Tibial artery (tissue), 4 donors: ENCODE data around the gene ALMS1.

Experiments used
- DNase-seq, 2 donors: peaks; one replicate each; pipeline ENCODE4 v3.0.0-alpha.2; 2019
- H3K27ac ChIP-seq, 2 donors: fragments of 200-600 bp; sonication (generic) in 1 of 2; 1 replicate in 1 of 2; 2 replicates in 1 of 2; pipeline ENCODE4 v1.5.1; 2018 to 2019; ENCODE audit warnings: mild to moderate bottlenecking in 1 of 2
- H3K27me3 ChIP-seq, 2 donors: fragments of 200-600 bp; sonication (generic) in 1 of 2; one replicate each; pipeline versions ENCODE4 v1.5.1 to v1.6.0; 2016 to 2019
- H3K36me3 ChIP-seq, 3 donors: fragments of 200-600 bp; sonication (generic) in 2 of 3; one replicate each; pipeline ENCODE4 v1.5.1; 2016 to 2019; ENCODE audit warnings: mild to moderate bottlenecking in 2 of 3
- H3K4me1 ChIP-seq, 4 donors: fragments of 200-600 bp; sonication (generic) in 2 of 4; 1 replicate in 3 of 4; 2 replicates in 1 of 4; pipeline ENCODE4 v1.5.1; 2016 to 2019
- H3K4me3 ChIP-seq, 2 donors: fragments of 200-600 bp; sonication (generic) in 1 of 2; 1 replicate in 1 of 2; 2 replicates in 1 of 2; pipeline ENCODE4 v1.5.1; 2018 to 2019; ENCODE audit warnings: mild to moderate bottlenecking in 2 of 2
- H3K9me3 ChIP-seq, 3 donors: fragments of 200-600 bp; sonication (generic) in 1 of 3; one replicate each; pipeline ENCODE4 v1.5.1; 2016 to 2019
- intact Hi-C: fragments of 100-400 bp; cut with DNase I; formaldehyde crosslinking; loops from one replicate; pipeline ENCODE4 v1.15.0; 2023; ENCODE audit warnings: low total_unique reads
- TF ChIP-seq, protein P1 (sequence below), 2 experiments: fragments of 200-600 bp in 1 of 2; fragments of 450-650 bp in 1 of 2; IDR thresholded peaks; one replicate each; pipeline ENCODE4 v1.5.1; 2017 to 2019; ENCODE audit warnings: antibody characterized with exemption in 2 of 2, mild to moderate bottlenecking in 1 of 2, moderate library complexity in 1 of 2

The ALMS1 gene

DNA sequence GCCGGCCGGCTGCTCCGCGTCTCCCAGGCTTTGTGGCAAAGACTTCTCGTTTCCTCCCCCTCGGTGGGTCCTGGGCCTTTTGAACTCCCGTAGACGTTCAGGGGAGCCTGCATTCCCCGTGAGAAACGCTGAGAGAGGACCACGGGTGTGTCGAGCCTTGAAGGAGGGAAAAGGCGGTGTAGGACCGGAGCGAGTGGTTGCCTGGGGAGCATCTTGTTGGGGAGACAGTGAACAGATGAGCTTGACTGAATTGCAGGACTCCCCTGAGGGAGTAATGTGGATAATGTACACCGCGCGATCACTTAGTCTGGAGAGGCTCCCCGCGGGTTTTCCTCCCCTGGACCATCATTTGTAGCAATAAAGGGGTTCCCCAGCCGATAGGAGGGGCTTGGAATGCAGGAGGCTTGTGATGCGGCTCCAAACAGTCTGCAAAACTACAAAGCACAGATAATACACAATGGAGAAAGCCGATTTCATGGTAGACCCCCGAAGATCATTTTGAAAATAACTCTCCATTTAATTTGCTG lies 769 bp downstream of the ALMS1 start:
- Histone ChIP-seq H3K4me3 (peak overlapping the region; percentile 78 to 81), H3K27ac (peak overlapping the region; percentile 86 to 93), H3K4me1 (peaks cover 0 to 20% (median 10%) of the 10 kb centered on the region in 4 donors), H3K27me3 (no peaks in the 10 kb centered on the region), H3K36me3 (no peaks in the 10 kb centered on the region), H3K9me3 (no peaks in the 10 kb centered on the region)
- intact Hi-C loops = loop anchor here (10.0 kb wide), 1 partner anchor 152 kb away; the partner anchor contains the start of genes CCT7 and PRADC1
- no peak for DNase-seq
- TF ChIP-seq, protein P1, sequence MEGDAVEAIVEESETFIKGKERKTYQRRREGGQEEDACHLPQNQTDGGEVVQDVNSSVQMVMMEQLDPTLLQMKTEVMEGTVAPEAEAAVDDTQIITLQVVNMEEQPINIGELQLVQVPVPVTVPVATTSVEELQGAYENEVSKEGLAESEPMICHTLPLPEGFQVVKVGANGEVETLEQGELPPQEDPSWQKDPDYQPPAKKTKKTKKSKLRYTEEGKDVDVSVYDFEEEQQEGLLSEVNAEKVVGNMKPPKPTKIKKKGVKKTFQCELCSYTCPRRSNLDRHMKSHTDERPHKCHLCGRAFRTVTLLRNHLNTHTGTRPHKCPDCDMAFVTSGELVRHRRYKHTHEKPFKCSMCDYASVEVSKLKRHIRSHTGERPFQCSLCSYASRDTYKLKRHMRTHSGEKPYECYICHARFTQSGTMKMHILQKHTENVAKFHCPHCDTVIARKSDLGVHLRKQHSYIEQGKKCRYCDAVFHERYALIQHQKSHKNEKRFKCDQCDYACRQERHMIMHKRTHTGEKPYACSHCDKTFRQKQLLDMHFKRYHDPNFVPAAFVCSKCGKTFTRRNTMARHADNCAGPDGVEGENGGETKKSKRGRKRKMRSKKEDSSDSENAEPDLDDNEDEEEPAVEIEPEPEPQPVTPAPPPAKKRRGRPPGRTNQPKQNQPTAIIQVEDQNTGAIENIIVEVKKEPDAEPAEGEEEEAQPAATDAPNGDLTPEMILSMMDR (IDR thresholded peaks at IDR 0.05) = no peak

DNA sequence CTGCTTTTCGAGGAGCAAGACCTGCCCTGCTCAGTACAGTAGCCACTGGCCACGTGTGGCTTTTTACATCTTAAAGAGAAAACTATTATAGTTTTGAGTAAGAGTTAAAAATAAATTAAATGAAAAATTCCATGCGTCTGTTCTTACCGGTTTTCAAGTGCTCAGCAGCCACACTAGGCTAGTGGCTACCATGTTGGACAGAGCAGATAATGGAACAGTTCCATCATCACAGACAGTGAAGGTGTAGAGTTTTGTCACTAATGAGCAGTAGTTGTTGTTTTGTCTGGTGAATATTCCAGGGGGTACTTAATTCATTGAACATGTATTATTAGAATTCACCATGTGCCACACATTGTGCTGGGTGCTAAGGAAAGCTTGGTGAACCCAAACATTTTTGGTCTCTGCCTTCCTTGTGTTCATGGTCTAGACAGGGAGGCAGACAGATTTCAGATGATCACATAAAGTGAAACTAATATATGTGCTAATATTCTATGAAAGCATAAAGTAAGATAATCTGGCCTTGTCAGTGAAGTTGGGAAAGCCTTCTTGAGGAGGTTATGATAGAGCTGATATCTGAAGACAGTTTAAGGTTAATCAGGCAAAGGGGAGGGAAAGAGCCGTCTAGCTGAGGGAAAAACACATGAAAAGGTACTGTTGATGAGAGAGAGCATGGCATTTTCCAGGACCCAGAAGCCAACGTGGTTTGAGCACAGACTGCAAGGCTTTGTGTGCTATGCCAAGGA lies 1.4 kb downstream of the ALMS1 start:
- H3K27ac ChIP-seq = peak overlapping the region; percentile 86 to 93

DNA sequence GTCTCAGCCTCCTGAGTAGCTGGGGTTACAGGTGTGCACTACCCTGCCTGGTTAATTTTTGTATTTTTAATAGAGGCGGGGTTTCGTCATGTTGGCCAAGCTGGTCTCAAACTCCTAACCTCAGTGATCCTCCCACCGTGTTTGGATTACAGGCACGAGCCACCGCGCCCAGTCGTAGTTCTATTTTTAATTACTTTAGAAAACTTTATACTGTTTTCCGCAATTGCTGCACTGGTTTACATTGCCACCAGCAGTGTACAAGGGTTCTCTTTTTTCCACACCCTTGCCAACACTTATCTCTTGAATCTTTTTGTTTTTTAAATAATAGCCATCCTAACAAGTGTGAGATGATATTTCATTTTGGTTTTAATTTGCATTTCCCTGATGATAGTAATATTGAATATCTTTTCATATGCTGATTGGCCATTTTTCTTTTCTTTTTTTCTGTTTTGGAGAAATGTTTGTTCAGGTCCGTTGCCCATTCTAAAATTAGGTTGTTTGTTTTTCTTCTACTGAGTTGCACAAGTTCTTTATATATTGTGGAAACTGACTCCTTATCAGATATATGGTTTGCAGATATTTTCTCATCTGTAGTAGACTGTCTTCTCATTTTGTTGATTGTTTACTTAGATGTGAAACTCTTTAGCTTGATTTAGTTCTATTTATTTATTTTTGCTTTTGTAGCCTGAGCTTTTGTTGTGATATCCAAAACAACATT lies 16.9 kb downstream of the ALMS1 start:
- TF ChIP-seq, protein P1 (IDR thresholded peaks at IDR 0.05) = no peak
- peaks cover 0 to 29% (median 5%) of the 10 kb centered on the region in 3 donors for H3K9me3 ChIP-seq
- H3K4me3 ChIP-seq = no peak overlapping the region
- peaks cover 0 to 17% (median 12%) of the 10 kb centered on the region in 3 donors for H3K36me3 ChIP-seq
- peaks cover 0 to 13% (median 3%) of the 10 kb centered on the region in 4 donors for H3K4me1 ChIP-seq
- no peaks in the 10 kb centered on the region for H3K27me3 ChIP-seq
- intact Hi-C loops = no loop called here
- DNase-seq = no peak
- no peak overlapping the region for H3K27ac ChIP-seq

More for the DNA sequence above, 1.4 kb downstream of the ALMS1 start:
- Histone ChIP-seq H3K36me3 (no peaks in the 10 kb centered on the region), H3K4me3 (peak overlapping the region; percentile 78 to 81), H3K4me1 (peaks cover 0 to 20% (median 10%) of the 10 kb centered on the region in 4 donors), H3K27me3 (no peaks in the 10 kb centered on the region), H3K9me3 (no peaks in the 10 kb centered on the region)
- DNase-seq = no peak
- intact Hi-C loops = loop anchor here (10.0 kb wide), 1 partner anchor 152 kb away; the partner anchor contains the start of genes CCT7 and PRADC1
- TF ChIP-seq, protein P1 (IDR thresholded peaks at IDR 0.05) = no peak

DNA sequence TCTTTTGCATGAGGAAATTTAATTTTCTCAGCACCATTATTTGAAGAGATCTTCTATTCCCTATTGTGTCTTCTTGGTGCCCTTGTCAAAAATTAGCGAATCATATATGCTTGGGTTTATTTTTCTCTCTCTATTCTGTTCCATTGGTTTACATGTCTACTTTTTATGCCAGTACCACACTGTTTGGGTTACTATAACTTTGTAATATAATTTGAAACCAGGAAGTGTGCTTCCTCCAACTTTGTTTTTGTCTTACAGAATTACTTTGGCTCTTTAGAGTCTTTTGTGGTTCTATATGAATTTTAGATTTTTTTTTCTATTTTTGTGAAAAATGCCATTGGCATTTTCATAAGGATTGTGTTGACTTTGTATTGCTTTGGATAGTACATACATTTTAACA lies 17.6 kb downstream of the ALMS1 start:
- H3K27ac ChIP-seq = no peak overlapping the region
- H3K4me1 ChIP-seq = peaks cover 0 to 13% (median 3%) of the 10 kb centered on the region in 4 donors
- TF ChIP-seq, protein P1 (IDR thresholded peaks at IDR 0.05) = no peak
- H3K36me3 ChIP-seq = peaks cover 0 to 17% (median 12%) of the 10 kb centered on the region in 3 donors
- no peak for DNase-seq
- peaks cover 0 to 29% (median 5%) of the 10 kb centered on the region in 3 donors for H3K9me3 ChIP-seq
- intact Hi-C loops = no loop called here
- H3K27me3 ChIP-seq = no peaks in the 10 kb centered on the region
- H3K4me3 ChIP-seq = no peak overlapping the region

DNA sequence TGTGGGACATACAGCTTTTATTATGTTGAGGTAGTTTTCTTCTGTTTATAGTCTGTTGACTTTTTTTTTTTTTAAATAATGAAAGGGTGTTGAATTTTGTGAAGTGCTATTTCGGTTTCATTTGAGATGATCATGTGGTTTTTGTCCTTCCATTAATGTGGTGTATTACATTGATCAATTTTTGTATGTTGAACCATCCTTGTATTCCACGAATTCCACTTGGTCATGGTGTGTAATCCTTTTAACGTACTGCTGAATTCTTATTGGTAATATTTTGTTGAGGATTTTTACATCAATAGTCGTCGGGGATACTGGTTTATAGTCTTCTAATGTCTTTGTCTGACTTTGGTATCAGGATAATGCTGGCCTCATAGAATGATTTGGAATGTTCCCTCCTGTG lies 18.8 kb downstream of the ALMS1 start:
- no peak overlapping the region for H3K27ac ChIP-seq
- peaks cover 0 to 11% (median 2%) of the 10 kb centered on the region in 3 donors for H3K36me3 ChIP-seq
- peaks cover 0 to 21% (median 0%) of the 10 kb centered on the region in 3 donors for H3K9me3 ChIP-seq
- TF ChIP-seq, protein P1 (IDR thresholded peaks at IDR 0.05) = no peak
- H3K4me3 ChIP-seq = no peak overlapping the region
- intact Hi-C loops = no loop called here
- peaks cover 0 to 13% (median 3%) of the 10 kb centered on the region in 4 donors for H3K4me1 ChIP-seq
- no peaks in the 10 kb centered on the region for H3K27me3 ChIP-seq
- DNase-seq = no peak
